ENCODE results near the gene SLC4A4.

DNA sequence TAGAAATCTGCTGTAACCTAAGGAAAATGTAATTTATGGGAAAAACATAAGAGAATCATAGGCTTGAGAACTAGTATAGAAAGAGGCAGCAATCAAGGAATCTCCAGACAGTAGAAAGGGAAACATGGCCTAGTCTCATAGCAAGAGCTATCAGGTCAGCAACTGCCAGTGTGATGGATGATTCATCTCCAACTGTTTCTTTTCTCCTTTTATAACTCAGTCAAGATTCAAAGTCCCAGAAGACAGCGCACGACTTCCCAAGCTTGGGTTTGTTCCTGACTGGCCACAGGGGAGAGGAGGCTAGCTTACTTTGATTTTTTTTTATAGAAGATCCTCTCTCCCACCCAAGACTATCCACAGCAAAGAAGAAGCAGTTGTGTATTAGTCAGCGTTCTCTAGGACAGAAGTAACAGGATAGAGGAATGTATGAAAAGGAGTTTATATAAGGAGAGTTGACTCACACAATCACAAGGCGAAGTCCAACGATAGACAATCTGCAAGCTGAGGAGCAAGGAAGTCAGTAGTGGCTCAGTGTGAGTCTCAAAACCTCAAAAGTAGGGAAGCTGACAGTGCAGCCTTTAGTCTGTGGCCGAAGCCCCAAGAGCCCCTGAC lies 263.6 kb downstream of the SLC4A4 start:
- TF ChIP-seq, protein P1, sequence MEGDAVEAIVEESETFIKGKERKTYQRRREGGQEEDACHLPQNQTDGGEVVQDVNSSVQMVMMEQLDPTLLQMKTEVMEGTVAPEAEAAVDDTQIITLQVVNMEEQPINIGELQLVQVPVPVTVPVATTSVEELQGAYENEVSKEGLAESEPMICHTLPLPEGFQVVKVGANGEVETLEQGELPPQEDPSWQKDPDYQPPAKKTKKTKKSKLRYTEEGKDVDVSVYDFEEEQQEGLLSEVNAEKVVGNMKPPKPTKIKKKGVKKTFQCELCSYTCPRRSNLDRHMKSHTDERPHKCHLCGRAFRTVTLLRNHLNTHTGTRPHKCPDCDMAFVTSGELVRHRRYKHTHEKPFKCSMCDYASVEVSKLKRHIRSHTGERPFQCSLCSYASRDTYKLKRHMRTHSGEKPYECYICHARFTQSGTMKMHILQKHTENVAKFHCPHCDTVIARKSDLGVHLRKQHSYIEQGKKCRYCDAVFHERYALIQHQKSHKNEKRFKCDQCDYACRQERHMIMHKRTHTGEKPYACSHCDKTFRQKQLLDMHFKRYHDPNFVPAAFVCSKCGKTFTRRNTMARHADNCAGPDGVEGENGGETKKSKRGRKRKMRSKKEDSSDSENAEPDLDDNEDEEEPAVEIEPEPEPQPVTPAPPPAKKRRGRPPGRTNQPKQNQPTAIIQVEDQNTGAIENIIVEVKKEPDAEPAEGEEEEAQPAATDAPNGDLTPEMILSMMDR (IDR thresholded peaks at IDR 0.05) = no peak
- no peak for TF ChIP-seq POLR2A (IDR thresholded peaks at IDR 0.05)

Measured in Peyer's patch (tissue), 4 donors.